ENCODE results near the gene ARHGEF28.

ARHGEF28 gene
- total RNA-seq = 0 to 0.07 reads per million in 2 donors

DNA sequence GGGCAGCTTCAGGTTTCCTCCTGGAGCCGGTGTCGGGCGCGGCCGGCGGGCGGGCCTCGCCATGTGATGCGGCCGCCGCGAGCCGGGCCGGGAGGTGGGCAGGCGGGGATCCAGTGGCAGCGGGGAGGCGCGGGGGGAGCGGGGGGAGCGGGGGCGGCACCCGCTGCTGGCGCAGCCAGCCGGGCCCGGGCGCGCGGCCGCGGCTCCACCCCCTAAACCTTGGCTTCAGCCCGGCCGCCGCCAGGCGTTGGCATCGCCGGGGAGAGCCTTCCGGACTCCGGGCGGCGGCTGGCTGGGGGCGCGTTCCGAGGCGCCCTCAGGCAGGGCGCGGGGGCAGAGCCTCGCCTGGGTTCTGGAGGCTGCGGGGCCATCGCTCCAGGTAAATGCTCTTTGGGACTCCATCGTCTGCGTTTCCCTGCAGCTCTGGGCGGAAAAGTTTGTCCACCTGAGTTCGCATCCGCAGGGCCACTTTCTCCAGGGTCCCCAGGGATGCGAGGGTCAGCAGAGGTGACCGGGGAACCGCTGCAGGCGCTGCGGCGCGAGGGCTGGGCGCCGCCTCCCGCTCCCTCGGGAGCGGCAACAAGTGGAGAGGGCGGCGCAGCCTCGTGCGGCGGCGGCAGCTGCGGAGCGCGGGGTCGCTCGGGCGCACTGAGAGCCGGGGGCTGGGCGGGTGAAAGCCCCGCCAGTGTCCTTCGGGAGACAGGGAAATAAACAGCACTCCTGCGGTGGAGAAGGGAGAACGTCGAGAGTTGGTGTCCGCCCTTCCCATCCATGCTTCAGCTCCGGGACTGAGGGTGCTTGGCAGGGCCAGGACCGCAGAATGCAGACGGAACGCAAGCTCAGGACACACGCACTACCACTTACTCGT lies at the start of gene ARHGEF28:
ARHGEF28 (plus strand) TSS at position 253 of the 868 bp plus-strand sequence. CDS start 58,656 bp downstream, outside the sequence.
- DNase-seq = no peak

DNA sequence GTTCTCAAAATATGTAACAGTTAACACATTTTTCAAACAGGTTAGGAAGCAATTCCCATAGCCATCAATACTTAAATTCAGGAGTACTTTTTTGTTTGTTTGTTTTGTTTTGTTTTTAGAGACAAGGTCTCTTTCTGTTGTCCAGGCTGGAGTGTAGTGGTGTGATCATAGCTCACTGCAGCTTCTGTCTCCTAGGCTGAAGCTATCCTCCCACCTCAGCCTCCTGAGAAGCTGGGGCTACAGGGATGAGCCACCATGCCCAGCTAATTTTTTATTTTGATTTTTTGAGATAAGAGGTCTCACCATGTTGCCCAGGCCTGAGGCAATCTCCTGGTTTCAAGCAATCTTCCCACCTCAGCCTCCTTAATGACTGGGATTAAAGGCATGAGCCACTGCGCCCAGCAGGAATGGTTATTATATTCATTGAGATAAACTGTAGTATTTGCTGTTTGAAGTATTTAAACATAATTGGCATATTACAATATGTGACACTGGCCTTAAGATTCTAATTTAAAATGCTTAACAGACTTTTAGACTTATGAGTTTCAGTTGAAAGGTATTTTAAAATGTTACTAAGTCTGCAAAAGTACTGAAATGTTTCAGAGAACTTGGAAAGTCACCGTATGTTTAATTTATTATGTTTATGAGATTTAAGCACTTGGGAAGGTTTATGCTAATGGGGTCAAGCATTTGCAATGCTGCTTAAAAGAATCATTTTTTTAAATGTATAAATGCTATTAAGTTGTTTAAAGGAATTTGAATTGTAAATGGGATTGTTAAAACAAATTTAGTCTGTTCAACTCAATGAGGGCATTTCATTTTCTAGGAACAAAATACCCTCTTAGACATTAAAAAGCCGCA lies 43.5 kb upstream of the ARHGEF28 start:
- DNase-seq = no peak

DNA sequence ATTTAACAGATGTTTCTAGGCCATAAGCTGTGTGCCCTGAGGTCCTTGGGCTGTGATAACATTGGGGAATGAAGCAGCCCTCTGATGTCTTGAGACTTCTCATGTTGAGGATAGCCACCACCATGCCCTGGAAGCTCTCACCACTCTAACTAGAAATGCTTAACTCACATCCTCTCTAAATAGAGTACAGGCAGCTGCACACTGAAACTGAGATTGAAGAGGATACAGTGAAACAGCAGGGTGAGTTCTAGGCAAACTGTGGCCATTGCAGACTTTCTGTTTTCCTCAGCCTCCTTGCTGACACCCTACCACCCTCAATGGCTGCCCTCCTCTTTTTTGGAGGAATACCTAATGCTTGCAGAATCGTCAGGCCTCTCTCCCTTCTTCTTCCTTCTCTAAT lies 38.1 kb upstream of the ARHGEF28 start:
- DNase-seq = no peak

DNA sequence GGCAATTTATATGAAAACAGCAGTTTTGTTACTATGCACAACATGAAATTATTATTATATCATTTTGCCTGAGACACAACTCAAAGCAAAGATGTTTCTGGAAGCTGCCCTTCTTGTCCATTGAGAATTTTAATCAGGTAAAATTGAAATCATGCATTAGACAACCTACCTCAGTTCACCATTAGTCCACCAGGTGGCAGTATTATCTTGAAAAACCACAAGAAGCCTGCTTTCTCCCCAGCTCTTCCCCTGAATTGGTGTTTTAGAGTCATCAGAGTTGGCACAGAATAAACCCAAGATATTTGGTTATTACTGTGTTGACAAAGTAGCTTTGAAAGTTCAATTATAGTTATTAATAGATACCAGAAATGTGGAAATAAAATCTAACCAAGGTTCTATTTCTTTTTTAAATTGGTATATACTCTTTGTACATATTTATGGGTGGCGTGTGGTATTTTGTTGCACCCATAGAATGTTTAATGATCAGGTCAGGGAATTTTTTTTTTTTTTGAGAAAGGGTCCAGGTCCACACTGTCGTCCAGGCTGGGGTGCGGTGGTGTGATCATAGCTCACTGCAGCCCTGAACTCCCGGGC lies 34.8 kb upstream of the ARHGEF28 start:
- DNase-seq = peak; percentile 20

DNA sequence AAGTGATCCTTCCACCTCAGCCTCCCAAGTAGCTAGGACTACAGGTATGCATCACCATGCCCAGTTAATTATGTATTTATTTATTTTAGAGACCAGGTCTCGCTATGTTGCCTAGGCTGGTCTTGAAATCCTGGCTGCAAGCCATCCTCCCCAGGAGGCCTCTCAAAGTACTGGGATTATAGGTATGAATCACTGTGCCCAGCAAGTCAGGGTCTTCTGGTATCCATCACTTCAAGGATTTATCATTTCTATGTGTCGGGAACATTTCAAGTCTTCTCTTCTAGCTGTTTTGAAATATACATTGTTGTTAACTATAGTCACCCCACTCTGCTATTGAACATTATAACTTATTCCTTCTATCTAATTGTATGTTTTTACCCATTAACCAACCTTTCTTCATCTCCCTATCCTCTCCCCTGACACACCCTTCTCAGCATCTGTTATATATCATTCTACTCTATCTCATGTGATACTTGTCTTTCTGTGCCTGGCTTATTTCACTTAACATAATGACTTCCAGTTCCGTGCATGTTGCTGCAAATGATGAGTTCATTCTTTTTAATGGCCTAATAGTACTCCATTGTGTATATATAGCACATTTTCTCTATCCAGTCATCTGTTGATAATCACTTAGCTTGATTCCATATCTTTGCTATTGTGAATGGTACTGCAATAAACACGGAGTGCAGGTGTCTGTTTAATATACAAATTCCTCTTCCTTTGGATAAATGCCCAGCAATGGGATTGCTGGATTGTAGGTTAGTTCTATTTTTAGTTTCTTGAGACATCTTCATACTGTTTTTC lies 34.1 kb upstream of the ARHGEF28 start:
- no peak for DNase-seq

DNA sequence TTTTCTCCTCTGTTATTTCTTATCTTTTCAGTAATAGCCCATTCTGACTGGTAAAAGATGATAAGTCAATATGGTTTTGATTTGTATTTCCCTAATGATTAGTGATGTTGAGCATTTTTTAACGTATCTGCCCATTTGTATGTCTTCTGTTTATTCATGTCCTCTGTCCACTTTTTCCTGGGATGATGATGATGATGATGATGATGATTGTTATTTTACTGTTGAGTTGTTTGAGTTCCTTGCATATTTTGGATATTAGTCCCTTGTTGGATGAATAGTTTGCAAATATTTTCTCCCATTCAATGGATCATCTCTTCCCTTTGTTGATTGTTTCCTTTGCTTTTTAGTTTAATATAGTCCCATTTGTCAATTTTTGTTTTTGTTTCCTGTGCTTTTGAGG lies 33.4 kb upstream of the ARHGEF28 start:
- DNase-seq = no peak

GRCh38 chr5:73596705-73597328 lies 29.2 kb upstream of the ARHGEF28 start:
- DNase-seq = no peak

DNA sequence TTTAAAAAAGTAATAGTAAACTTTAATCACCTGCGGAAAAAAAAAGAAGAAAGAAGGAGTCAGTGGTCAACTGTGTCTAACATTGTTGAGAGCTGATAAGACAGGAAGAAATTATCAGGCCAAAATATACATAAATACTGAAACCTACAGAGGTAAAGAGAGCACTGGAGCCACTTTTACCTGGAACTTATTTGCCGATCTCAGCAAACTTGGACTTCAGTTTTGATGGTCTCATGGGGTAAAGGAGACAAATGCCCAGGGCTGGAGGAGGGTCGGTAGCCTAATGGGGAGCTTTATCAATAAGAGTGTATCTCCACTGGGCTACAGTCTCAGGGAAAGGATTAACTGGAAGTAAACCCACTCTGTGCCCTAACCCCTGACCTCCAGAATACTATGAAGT lies 26.6 kb upstream of the ARHGEF28 start:
- DNase-seq = no peak

- no peak for DNase-seq
Observed at GRCh38 chr5:73603998-73604397, 22.0 kb upstream of the ARHGEF28 start.

DNA sequence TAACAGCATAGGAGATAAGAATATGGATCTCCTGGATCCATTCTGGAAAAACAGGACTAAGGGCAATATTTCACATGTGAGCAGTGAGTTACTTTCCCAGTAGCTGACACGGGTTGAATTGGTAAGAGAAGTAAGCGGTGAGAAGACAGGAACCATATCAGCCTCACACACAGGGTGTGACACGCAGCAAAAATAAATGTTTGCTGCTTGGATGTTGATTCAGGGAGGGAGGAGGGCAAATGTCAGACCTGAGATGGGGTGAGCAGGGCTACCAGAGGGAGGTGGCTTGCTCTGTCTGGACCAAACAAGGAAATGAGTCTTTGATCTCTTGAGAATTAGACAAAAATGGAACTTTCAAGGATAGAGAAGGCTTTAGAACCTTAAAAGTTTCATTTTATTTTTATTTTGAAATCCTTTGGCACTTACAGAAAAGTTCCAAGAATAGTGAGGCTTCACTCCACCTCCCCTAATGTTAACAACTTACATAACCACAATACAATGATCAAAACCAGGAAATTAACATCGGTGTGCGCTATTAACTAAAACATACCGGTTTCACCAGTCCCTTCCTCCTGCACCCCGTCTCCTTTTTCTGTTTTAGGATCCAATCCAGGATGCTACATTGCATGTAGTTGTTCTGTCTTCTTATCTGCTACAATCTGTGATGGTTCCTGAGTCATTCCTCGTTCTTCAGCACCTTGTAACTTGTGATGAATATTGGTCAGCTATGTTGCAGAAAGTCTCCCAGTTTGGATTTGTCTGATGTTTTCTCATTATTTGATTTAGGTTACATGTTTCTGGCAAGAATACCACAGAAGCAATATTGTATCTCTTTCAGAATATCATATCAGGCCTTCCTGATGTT lies 20.5 kb upstream of the ARHGEF28 start:
- no peak for DNase-seq

DNA sequence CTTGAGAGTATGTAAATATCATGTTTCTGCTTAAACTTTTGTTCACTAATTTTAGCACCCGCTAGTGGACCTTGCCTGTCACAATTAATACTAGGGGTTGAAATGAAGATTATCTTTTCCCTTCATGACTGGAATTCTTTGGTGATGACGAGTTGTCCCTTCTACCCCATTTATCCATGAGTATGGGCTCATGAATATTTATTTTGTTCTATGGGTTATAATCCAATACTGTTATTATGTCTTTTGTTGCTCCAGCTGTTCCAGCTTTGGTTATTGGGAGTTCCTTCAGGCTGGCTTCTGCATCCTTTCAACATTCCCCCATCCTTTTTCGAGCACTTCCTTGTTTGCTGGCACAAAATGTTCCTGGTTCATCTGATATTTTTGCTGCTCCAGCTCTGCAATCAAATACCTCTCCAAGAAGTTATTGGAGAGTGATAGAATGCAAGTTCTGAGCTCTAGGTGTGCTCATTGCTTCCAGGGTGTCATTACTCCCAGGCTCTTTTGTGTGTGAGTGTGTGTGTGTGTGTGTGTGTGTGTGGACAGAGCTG lies 19.7 kb upstream of the ARHGEF28 start:
- DNase-seq = no peak

DNA sequence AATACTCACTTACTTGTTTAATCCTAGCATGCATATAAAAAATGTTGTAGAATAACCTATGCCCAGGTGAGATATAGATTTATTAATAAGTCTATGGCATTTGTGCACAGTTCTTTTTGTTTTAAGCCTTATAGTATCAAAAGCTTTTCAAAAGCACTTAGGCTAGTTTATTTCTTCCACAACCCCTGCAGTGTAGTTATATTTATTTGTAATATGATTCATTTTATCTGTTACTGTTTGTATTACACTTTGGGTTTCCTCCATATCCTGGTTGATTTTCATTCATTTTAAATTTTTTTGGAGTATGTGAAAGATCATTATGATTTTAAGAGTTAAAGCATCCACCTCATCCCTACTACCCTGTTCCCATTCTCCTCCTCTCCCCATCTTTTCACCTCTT lies 18.8 kb upstream of the ARHGEF28 start:
- no peak for DNase-seq

GRCh38 chr5:73612799-73613198 lies 13.2 kb upstream of the ARHGEF28 start:
- DNase-seq = no peak

DNA sequence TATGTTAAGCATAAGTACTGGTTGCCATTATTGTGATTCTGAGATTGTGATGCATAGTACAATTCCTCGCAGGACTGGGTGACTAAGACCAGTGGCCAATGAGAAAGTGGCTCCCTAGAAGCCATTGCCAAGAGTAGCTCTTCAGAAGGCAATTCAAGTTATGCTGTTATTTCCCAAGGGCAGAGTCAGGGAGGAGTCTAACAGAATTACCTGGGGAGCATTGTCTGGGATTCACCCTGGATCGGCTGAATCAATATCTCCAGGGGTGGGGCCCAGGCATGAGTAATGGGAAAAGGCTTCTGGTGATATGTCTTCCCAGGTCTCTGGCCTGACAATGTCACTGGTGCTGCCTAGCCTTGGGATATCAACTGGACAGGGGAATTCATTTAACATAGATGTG lies 10.9 kb upstream of the ARHGEF28 start:
- DNase-seq = no peak

GRCh38 chr5:73615947-73616346 lies 10.0 kb upstream of the ARHGEF28 start:
- DNase-seq = no peak

DNA sequence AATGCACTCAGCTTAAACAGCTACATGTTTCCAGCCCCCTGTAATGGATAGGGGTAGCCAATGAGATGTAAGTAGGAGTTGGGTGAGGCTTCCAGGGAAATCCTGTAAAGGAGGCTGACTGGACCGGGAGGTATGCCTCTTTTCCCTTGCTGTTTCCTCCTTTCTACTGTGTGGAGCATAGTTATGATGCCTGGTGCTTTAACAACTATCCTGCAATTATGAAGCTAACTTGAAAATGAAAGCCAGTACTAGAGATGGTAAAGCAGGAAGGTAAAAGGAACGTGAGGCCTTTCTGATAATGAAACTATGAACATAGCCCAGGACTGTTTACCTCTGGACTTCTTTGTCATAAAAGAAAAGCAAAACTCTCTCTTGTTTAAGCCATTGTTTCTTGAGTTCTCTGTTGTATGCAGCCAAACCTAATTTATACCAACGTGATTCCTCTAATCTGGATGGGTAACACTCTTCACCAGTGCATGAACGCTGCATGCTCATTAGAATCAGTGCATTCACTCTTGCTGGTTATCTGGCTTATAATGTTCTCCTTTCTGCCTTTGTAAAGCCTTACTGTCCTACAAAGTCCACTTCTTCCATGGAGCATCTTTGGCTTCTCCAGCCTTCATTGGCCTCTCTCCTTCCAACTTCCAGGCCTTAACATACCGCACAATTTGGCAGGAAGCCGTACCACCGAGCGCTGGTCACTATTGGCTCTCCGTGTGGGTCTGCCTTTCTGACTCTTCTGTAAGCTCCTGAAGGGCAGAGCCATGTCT lies 8.3 kb upstream of the ARHGEF28 start:
- no peak for DNase-seq

- no peak for DNase-seq
Observed at GRCh38 chr5:73619606-73620333, 6.2 kb upstream of the ARHGEF28 start.

GRCh38 chr5:73620334-73620687 lies 5.7 kb upstream of the ARHGEF28 start:
- DNase-seq = no peak

- DNase-seq = no peak
Observed at GRCh38 chr5:73623060-73623459, 2.9 kb upstream of the ARHGEF28 start.
